IMR-90 (cell line): ENCODE measurements around the gene HNRNPD. TPM values are rescaled to one million over a fixed set of nuclear protein-coding genes. Genes with fewer than 3 reads are reported as not detected.

Experiments
- ATAC-seq: fragments of 200-7000 bp; cut with Tn5 transposase; 2 replicates; pipeline ENCODE4 v1.9.1; 2020; ENCODE audit warnings: low read depth, mild to moderate bottlenecking, moderate library complexity
- BruUV-seq: library from RNA; stranded (reverse); fragments of 400-500 nt; replicated peaks from 2 replicates; lab custom pipeline; 2021; lab: Mats Ljungman, UMichigan
- CTCF ChIA-PET: fragments of 300-600 bp; formaldehyde crosslinking; extraction: SDS; loops from one replicate; lab custom pipeline; 2021; ENCODE audit warnings: antibody characterized with exemption; lab: Yijun Ruan, JAX
- POLR2A ChIA-PET: fragments of 300-600 bp; sonication (Branson Sonifier 250); formaldehyde crosslinking; loops from one replicate; lab custom pipeline; 2022; ENCODE audit warnings: antibody characterized with exemption; ENCODE audit not compliant: unreplicated experiment; lab: Charles Lee
- DNase-seq: peaks from one replicate; pipeline ENCODE4 v3.0.0; 2013
- H2AFZ ChIP-seq: replicated peaks from 2 replicates; pipeline ENCODE3; 2013; ENCODE audit warnings: low read length, mild to moderate bottlenecking; ENCODE audit not compliant: poor library complexity
- H2AK5ac ChIP-seq: 2 replicates; pipeline ENCODE4 v1.6.1; 2013; ENCODE audit warnings: low read depth, low read length, inconsistent platforms
- H2AK9ac ChIP-seq: replicated peaks from 2 replicates; pipeline ENCODE3; 2013; ENCODE audit warnings: mild to moderate bottlenecking, low read depth, low read length, moderate library complexity; ENCODE audit not compliant: poor library complexity
- H2BK120ac ChIP-seq: 2 replicates; pipeline ENCODE4 v1.6.1; 2013; ENCODE audit warnings: low read depth, low read length, inconsistent platforms
- H2BK15ac ChIP-seq: 3 replicates; pipeline ENCODE4 v1.6.1; 2013; ENCODE audit warnings: low read depth, low read length, inconsistent platforms
- H2BK20ac ChIP-seq: 2 replicates; pipeline ENCODE4 v1.6.1; 2013; ENCODE audit warnings: low read depth, mild to moderate bottlenecking, inconsistent platforms, low read length, moderate library complexity
- H2BK5ac ChIP-seq: 2 replicates; pipeline ENCODE4 v1.6.1; 2013; ENCODE audit warnings: mild to moderate bottlenecking, low read depth, low read length, inconsistent platforms; ENCODE audit not compliant: poor library complexity, severe bottlenecking
- H3K14ac ChIP-seq: replicated peaks from 2 replicates; pipeline ENCODE4 v1.6.1; 2013; ENCODE audit warnings: low read depth, low read length, inconsistent platforms
- H3K18ac ChIP-seq: 2 replicates; pipeline ENCODE4 v1.6.1; 2013; ENCODE audit warnings: low read depth, low read length, control low read depth
- H3K23ac ChIP-seq: 2 replicates; pipeline ENCODE4 v1.6.1; 2013; ENCODE audit warnings: low read depth, low read length, inconsistent platforms
- H3K27ac ChIP-seq: 2 replicates; pipeline ENCODE4 v1.5.1; 2013; ENCODE audit warnings: mild to moderate bottlenecking, control low read depth, low read length; ENCODE audit not compliant: insufficient read depth
- H3K27me3 ChIP-seq: 2 replicates; pipeline ENCODE4 v1.6.1; 2013; ENCODE audit warnings: low read length; ENCODE audit not compliant: control insufficient read depth, insufficient read depth
- H3K36me3 ChIP-seq: 2 replicates; pipeline ENCODE4 v1.6.1; 2013; ENCODE audit warnings: low read length, mixed read lengths; ENCODE audit not compliant: control insufficient read depth, insufficient read depth
- H3K4ac ChIP-seq: 2 replicates; pipeline ENCODE4 v1.6.1; 2013; ENCODE audit warnings: low read depth, low read length, inconsistent platforms
- H3K4me1 ChIP-seq: 2 replicates; pipeline ENCODE4 v1.6.1; 2013; ENCODE audit warnings: low read length, mixed read lengths; ENCODE audit not compliant: control insufficient read depth, insufficient read depth
- H3K4me2 ChIP-seq: 2 replicates; pipeline ENCODE4 v1.6.1; 2013; ENCODE audit warnings: low read depth, mild to moderate bottlenecking, control low read depth, low read length, moderate library complexity
- H3K4me3 ChIP-seq: 2 replicates; pipeline ENCODE4 v1.5.1; 2013; ENCODE audit warnings: low read depth, mild to moderate bottlenecking, control low read depth, low read length, moderate library complexity; ENCODE audit not compliant: insufficient read depth
- H3K56ac ChIP-seq: 2 replicates; pipeline ENCODE4 v1.6.1; 2013; ENCODE audit warnings: low read length, inconsistent platforms; ENCODE audit not compliant: insufficient read depth; ENCODE audit errors: extremely low read depth
- H3K79me1 ChIP-seq, 2 experiments: 2 replicates each; pipeline ENCODE4 v1.6.1; 2013; ENCODE audit warnings: low read length in 2 of 2, inconsistent platforms in 1 of 2, low read depth in 1 of 2
- H3K9ac ChIP-seq: 2 replicates; pipeline ENCODE4 v1.6.1; 2013; ENCODE audit warnings: low read depth, low read length, control low read depth
- H3K9me1 ChIP-seq: 2 replicates; pipeline ENCODE4 v1.6.1; 2013; ENCODE audit warnings: low read length, inconsistent platforms; ENCODE audit not compliant: insufficient read depth
- H3K9me3 ChIP-seq: 2 replicates; pipeline ENCODE4 v1.6.1; 2013; ENCODE audit warnings: low read length; ENCODE audit not compliant: control insufficient read depth, insufficient read depth
- H4K20me1 ChIP-seq: 2 replicates; pipeline ENCODE4 v1.6.1; 2013; ENCODE audit warnings: low read length, inconsistent platforms; ENCODE audit not compliant: insufficient read depth
- H4K5ac ChIP-seq: 2 replicates; pipeline ENCODE4 v1.6.1; 2013; ENCODE audit warnings: mild to moderate bottlenecking, low read depth, low read length, control low read depth
- H4K8ac ChIP-seq, 2 experiments: 2 replicates each; pipeline ENCODE4 v1.6.1; 2013; ENCODE audit warnings: low read depth in 2 of 2, low read length in 2 of 2, control low read depth in 1 of 2, inconsistent platforms in 1 of 2
- H4K91ac ChIP-seq: 2 replicates; pipeline ENCODE4 v1.6.1; 2013; ENCODE audit warnings: low read depth, low read length, inconsistent platforms; ENCODE audit not compliant: insufficient read depth
- CEBPB ChIP-seq: IDR thresholded peaks from 2 replicates; pipeline ENCODE4 v1.6.1; 2012; ENCODE audit warnings: low read depth, low read length, improper control_type of control experiment
- FOS ChIP-seq: fragments of 150-350 bp; IDR thresholded peaks from 2 replicates; pipeline ENCODE4 v1.6.1; 2016; ENCODE audit warnings: low read depth, low read length
- WGBS, 2 experiments: methylation state at CpG; one replicate each; pipeline versions ENCODE4 v1.1.5 to v1.1.7; 2013; ENCODE audit warnings: missing lambda C conversion rate in 2 of 2; ENCODE audit not compliant: insufficient read length in 1 of 2; ENCODE audit errors: extremely low coverage in 2 of 2; 5-methylcytosine and 5-hydroxymethylcytosine counted together
- dilution Hi-C: fragments of 300-500 bp; cut with HindIII; formaldehyde crosslinking; loops from one replicate; pipeline ENCODE4 v1.14.3; 2018; ENCODE audit warnings: low sequenced_read_pairs; ENCODE audit not compliant: unreplicated experiment
- in situ Hi-C: fragments of 300-500 bp; cut with MboI; formaldehyde crosslinking; loops from 3 replicates; pipeline ENCODE4 v1.14.3; 2019; ENCODE audit warnings: low sequenced_read_pairs, inconsistent platforms, mixed read lengths
- intact Hi-C: fragments of 100-400 bp; cut with micrococcal nuclease; formaldehyde crosslinking; loops from 2 replicates; pipeline ENCODE4 v1.10.0; 2022
- polyA plus RNA-seq, 3 experiments: library from polyadenylated mRNA; depleted of rRNA; stranded (reverse); fragments of >200 nt; gene quantifications; 2 replicates each; pipeline ENCODE4 v1.2.3, GENCODE V29; 2012; ENCODE audit warnings: low replicate concordance in 1 of 3
- total RNA-seq: library from RNA; depleted of rRNA; stranded (reverse); fragments of >200 nt; gene quantifications from 2 replicates; pipeline ENCODE4 v1.2.3, GENCODE V29; 2012

Gene HNRNPD
- total and polyA plus RNA-seq, 2 of the 4 experiments (the other 2 are of a cell fraction), result 9.7 to 142 TPM

DNA sequence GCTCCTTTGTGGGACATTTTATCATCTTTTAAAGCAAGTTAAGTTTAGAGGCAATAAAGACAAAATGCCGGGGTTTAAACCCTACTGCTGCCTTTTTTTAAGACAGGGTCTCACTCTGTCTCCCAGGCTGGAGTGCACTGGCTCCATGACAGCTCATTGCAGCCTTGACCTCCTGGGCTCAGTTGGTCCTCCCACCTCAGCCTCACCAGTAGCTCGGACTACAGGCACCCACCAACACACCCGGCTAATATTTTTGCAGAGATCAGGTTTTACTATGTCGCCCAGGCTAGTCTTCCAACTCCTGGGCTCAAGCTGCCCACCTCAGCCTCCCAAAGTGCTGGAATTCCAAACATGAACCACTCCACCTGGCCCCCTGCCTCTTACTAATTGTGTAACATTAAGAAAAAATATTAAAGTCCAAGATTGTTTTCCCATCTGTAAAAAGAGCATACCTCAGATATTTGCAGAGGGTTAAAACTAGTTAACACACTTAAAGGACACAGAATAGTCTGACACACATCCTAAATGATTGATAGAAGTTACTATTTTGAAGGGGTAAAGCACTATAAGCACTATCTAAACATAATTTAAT is 9.8 kb downstream of the HNRNPD start:
- Histone ChIP-seq H3K9ac (no peak overlapping the region), H3K4me2 (no peak overlapping the region), H3K14ac (no peak overlapping the region), H3K4me1 (peaks cover 7% of the 10 kb centered on the region), H2AFZ (no peak overlapping the region), H3K18ac (no peak overlapping the region), H3K36me3 (peaks cover 8% of the 10 kb centered on the region; the same call in 1 of the 2 replicates), H2BK120ac (no peak overlapping the region), H4K8ac (no peak overlapping the region), H3K23ac (no peak overlapping the region), H2AK5ac (no peak overlapping the region), H3K4me3 (no peak overlapping the region), H4K5ac (no peak overlapping the region), H3K27ac (no peak overlapping the region), H3K56ac (no peak overlapping the region), H3K4ac (no peak overlapping the region), H2BK15ac (no peak overlapping the region), H4K20me1 (peaks cover 91% of the 10 kb centered on the region), H2AK9ac (no peak overlapping the region), H3K79me1 (peaks cover 0 to 25% of the 10 kb centered on the region in 2 experiments; a peak in 2 of 4 replicates), H3K9me3 (no peaks in the 10 kb centered on the region), H3K27me3 (no peaks in the 10 kb centered on the region), H2BK5ac (no peak overlapping the region), H2BK20ac (no peak overlapping the region), H3K9me1 (peaks cover 7% of the 10 kb centered on the region; the same call in 1 of the 2 replicates), H4K91ac (no peak overlapping the region)
- intact Hi-C loops (loop anchor here (1.0 to 5.0 kb wide), 3 partner anchors 7 to 957 kb away; no protein-coding TSS in a partner anchor), dilution Hi-C loops (no loop called here), in situ Hi-C loops (no loop called here)
- BruUV-seq, result no TSS peak
- ATAC-seq, result no peak
- CTCF ChIA-PET, result no interaction called here
- no peak for DNase-seq
- POLR2A ChIA-PET, result no interaction called here
- WGBS, 2 experiments, result 67% methylated on average over 3 of the region's 4 CpGs; no CpG with 5 or more reads in 1 of the 2 experiments
- TF ChIP-seq FOS, result no peak
- peak; percentile 72 for TF ChIP-seq CEBPB
